PC-3 (cell line): ENCODE measurements around the gene CANX. TPM values are rescaled to one million over a fixed set of nuclear protein-coding genes. Genes with fewer than 3 reads are reported as not detected.

Experiments used
- ATAC-seq: fragments of 200-7000 bp; cut with Tn5 transposase; 2 replicates; pipeline ENCODE4 v1.9.1; 2020; ENCODE audit warnings: mild to moderate bottlenecking, moderate library complexity
- BruUV-seq: library from RNA; stranded (reverse); fragments of 400-500 nt; replicated peaks from 2 replicates; lab custom pipeline; 2021; lab: Mats Ljungman, UMichigan
- CTCF ChIA-PET: fragments of 300-600 bp; sonication (Branson Sonifier 250); formaldehyde crosslinking; loops from one replicate; lab custom pipeline; 2022; ENCODE audit warnings: antibody characterized with exemption; lab: Charles Lee
- POLR2A ChIA-PET: fragments of 300-600 bp; sonication (Branson Sonifier 250); formaldehyde crosslinking; loops from one replicate; lab custom pipeline; 2022; ENCODE audit warnings: antibody characterized with exemption; ENCODE audit not compliant: unreplicated experiment; lab: Charles Lee
- DNase-seq: peaks from one replicate; pipeline ENCODE4 v3.0.0-alpha.2; 2015
- H2AFZ ChIP-seq: fragments of 300-600 bp; sonication (generic); 2 replicates; pipeline ENCODE4 v1.6.0; 2016; ENCODE audit warnings: antibody characterized with exemption, low read length
- H3F3A ChIP-seq: fragments of 300-600 bp; sonication (generic); one replicate; pipeline ENCODE4 v1.6.0; 2017; ENCODE audit warnings: antibody characterized with exemption, low read length, control low read depth, mild to moderate bottlenecking; ENCODE audit not compliant: unreplicated experiment
- H3K27ac ChIP-seq: fragments of 300-600 bp; sonication (generic); 2 replicates; pipeline ENCODE4 v1.5.1; 2016; ENCODE audit warnings: mild to moderate bottlenecking, low read length
- H3K27me3 ChIP-seq: fragments of 300-600 bp; sonication (generic); 2 replicates; pipeline ENCODE4 v1.6.1; 2016; ENCODE audit warnings: low read length, mixed read lengths
- H3K36me3 ChIP-seq: fragments of 300-600 bp; sonication (generic); 2 replicates; pipeline ENCODE4 v1.6.1; 2016; ENCODE audit warnings: low read depth, mixed run types, low read length, mixed read lengths
- H3K4me1 ChIP-seq: fragments of 300-600 bp; sonication (generic); 2 replicates; pipeline ENCODE4 v1.5.1; 2016; ENCODE audit warnings: low read length; ENCODE audit not compliant: insufficient read depth
- H3K4me2 ChIP-seq: fragments of 300-600 bp; sonication (generic); 2 replicates; pipeline ENCODE4 v1.6.0; 2016; ENCODE audit warnings: low read length
- H3K4me3 ChIP-seq: fragments of 300-600 bp; sonication (generic); 2 replicates; pipeline ENCODE4 v1.5.1; 2016; ENCODE audit warnings: mild to moderate bottlenecking, low read length, mixed read lengths
- H3K79me2 ChIP-seq: fragments of 300-600 bp; sonication (generic); 2 replicates; pipeline ENCODE4 v1.6.1; 2017; ENCODE audit warnings: low read length, mixed read lengths
- H3K9ac ChIP-seq: fragments of 300-600 bp; sonication (generic); 2 replicates; pipeline ENCODE4 v1.6.0; 2016; ENCODE audit warnings: mild to moderate bottlenecking, low read length
- H3K9me2 ChIP-seq: fragments of 300-600 bp; sonication (generic); replicated peaks from 2 replicates; pipeline ENCODE4 v1.6.1; 2016; ENCODE audit warnings: mixed run types, low read length, mixed read lengths
- H3K9me3 ChIP-seq: fragments of 300-600 bp; sonication (generic); 2 replicates; pipeline ENCODE4 v1.6.1; 2016; ENCODE audit warnings: low read length, mixed read lengths
- H4K20me1 ChIP-seq: fragments of 300-600 bp; sonication (generic); 2 replicates; pipeline ENCODE4 v1.6.1; 2016; ENCODE audit warnings: low read length, mixed read lengths
- CTCF ChIP-seq: fragments of 300-600 bp; sonication (generic); conservative IDR thresholded peaks from 2 replicates; pipeline ENCODE4 v1.5.1; 2017; ENCODE audit warnings: antibody characterized with exemption, low read depth, mild to moderate bottlenecking, low read length
- EZH2 ChIP-seq: fragments of 300-600 bp; sonication (generic); IDR thresholded peaks from one replicate; pipeline ENCODE4 v1.6.1; 2017; ENCODE audit warnings: antibody characterized with exemption, mild to moderate bottlenecking, low read length; ENCODE audit not compliant: unreplicated experiment
- EZH2phosphoT487 ChIP-seq: fragments of 300-600 bp; sonication (generic); IDR thresholded peaks from 2 replicates; pipeline ENCODE4 v1.6.1; 2018; ENCODE audit warnings: mild to moderate bottlenecking, antibody characterized with exemption, low read length, borderline replicate concordance
- intact Hi-C: fragments of 100-400 bp; cut with micrococcal nuclease; formaldehyde crosslinking; loops from 2 replicates; pipeline ENCODE4 v1.9.0; 2023
- total RNA-seq: library from RNA; depleted of rRNA; stranded (reverse); fragments of >200 nt; gene quantifications from 2 replicates; pipeline ENCODE4 v1.2.3, GENCODE V29; 2014

The CANX gene
- total RNA-seq, 1 experiment from 2014 or later: 293 TPM

GRCh38 chr5:179732918-179733771, 34.4 kb downstream of the CANX start:
- CTCF ChIA-PET: no interaction called here
- Histone ChIP-seq H3K9me2 (no peaks in the 10 kb centered on the region), H3K4me1 (peaks cover 19% of the 10 kb centered on the region; the same call in 1 of the 2 replicates), H4K20me1 (peaks cover 17% of the 10 kb centered on the region; the same call in 1 of the 2 replicates), H3K4me2 (peak overlapping the region; percentile 93), H3F3A (peaks cover 8% of the 10 kb centered on the region), H3K9me3 (no peaks in the 10 kb centered on the region), H3K79me2 (peaks cover 50% of the 10 kb centered on the region), H3K36me3 (peaks cover 24% of the 10 kb centered on the region), H3K27ac (no peak overlapping the region), H3K4me3 (peak overlapping the region; percentile 85), H2AFZ (0 out of 2 replicates have a peak overlapping the region, but pooled peaks have one; percentile 38), H3K9ac (peak overlapping the region; percentile 85), H3K27me3 (no peaks in the 10 kb centered on the region)
- BruUV-seq: no TSS peak
- POLR2A ChIA-PET: interaction anchor here (0.6 kb wide), 1 partner anchor 92 kb away, joined by 6 read pairs; no protein-coding TSS in a partner anchor
- intact Hi-C loops: loop anchor here (1.0 to 2.0 kb wide), 3 partner anchors 30 to 74 kb away; partner anchors contain the start of gene CANX
- peak; percentile 41 for ATAC-seq
- TF ChIP-seq EZH2phosphoT487 (no peak), CTCF (no peak), EZH2 (no peak)
- DNase-seq: peak; percentile 26

- H3K27me3 ChIP-seq: no peaks in the 10 kb centered on the region
- H3K4me3 ChIP-seq: peak overlapping the region; percentile 85
- H3K4me1 ChIP-seq: peaks cover 19% of the 10 kb centered on the region; the same call in 1 of the 2 replicates
- intact Hi-C loops: loop anchor here (2.0 kb wide), 2 partner anchors 29 to 35 kb away; partner anchors contain the start of gene CANX
- H3K4me2 ChIP-seq: peak overlapping the region; percentile 93
- no peak for DNase-seq
- H3K27ac ChIP-seq: no peak overlapping the region
- no peak for TF ChIP-seq CTCF
- no peak for TF ChIP-seq EZH2
- no peak for TF ChIP-seq EZH2phosphoT487
- BruUV-seq: TSS peak; percentile 5
- peaks cover 17% of the 10 kb centered on the region; the same call in 1 of the 2 replicates for H4K20me1 ChIP-seq
- H3K79me2 ChIP-seq: peaks cover 56% of the 10 kb centered on the region
- peaks cover 18% of the 10 kb centered on the region; the same call in 1 of the 2 replicates for H3K36me3 ChIP-seq
- peak overlapping the region; percentile 85 for H3K9ac ChIP-seq
- ChIA-PET POLR2A (no interaction called here), CTCF (no interaction called here)
- H3K9me3 ChIP-seq: no peaks in the 10 kb centered on the region
- H2AFZ ChIP-seq: no peak overlapping the region
- no peak for ATAC-seq
- no peaks in the 10 kb centered on the region for H3K9me2 ChIP-seq
- peaks cover 8% of the 10 kb centered on the region for H3F3A ChIP-seq
These were observed 35.0 kb downstream of the CANX start for GRCh38 chr5:179733772-179734126.
